Stimulated activated memory B cell treated with anti-CD40 and anti-IgM and Interleukin-4, amounts not matched to agents 10 μg/mL and 1 μg/mL and 100 μg/mL, for 72 hours (primary cell): ENCODE data around the gene SCARB1.
A peak's percentile ranks its signal among the peaks of the same experiment; 100 is the strongest.

ENCODE experiments used
- ATAC-seq: fragments of 150-1000 bp; cut with Tn5 transposase; 2 replicates; pipeline ENCODE4 v1.10.0; 2021
- H3K27ac Mint-ChIP-seq: one replicate; pipeline ENCODE4 v1.8.0; 2022; ENCODE audit warnings: mild to moderate bottlenecking, mixed read lengths
- H3K27me3 Mint-ChIP-seq: one replicate; pipeline ENCODE4 v1.8.0; 2022; ENCODE audit warnings: mixed read lengths
- H3K36me3 Mint-ChIP-seq: one replicate; pipeline ENCODE4 v1.8.0; 2022; ENCODE audit warnings: mixed read lengths
- H3K4me1 Mint-ChIP-seq: one replicate; pipeline ENCODE4 v1.8.0; 2022; ENCODE audit warnings: mixed read lengths
- H3K4me3 Mint-ChIP-seq: one replicate; pipeline ENCODE4 v1.8.0; 2022; ENCODE audit warnings: mild to moderate bottlenecking, moderate library complexity, mixed read lengths
- H3K9me3 Mint-ChIP-seq: one replicate; pipeline ENCODE4 v1.8.0; 2022; ENCODE audit warnings: mixed read lengths

SCARB1 gene

GRCh38 chr12:124828264-124829007 lies 35.2 kb downstream of the SCARB1 start:
- no peaks in the 10 kb centered on the region for H3K27me3 Mint-ChIP-seq
- H3K4me1 Mint-ChIP-seq: peaks cover 21% of the 10 kb centered on the region
- no peak overlapping the region for H3K4me3 Mint-ChIP-seq
- no peak overlapping the region for H3K27ac Mint-ChIP-seq
- peaks cover 5% of the 10 kb centered on the region for H3K9me3 Mint-ChIP-seq
- ATAC-seq: no peak
- H3K36me3 Mint-ChIP-seq: peaks cover 11% of the 10 kb centered on the region

DNA sequence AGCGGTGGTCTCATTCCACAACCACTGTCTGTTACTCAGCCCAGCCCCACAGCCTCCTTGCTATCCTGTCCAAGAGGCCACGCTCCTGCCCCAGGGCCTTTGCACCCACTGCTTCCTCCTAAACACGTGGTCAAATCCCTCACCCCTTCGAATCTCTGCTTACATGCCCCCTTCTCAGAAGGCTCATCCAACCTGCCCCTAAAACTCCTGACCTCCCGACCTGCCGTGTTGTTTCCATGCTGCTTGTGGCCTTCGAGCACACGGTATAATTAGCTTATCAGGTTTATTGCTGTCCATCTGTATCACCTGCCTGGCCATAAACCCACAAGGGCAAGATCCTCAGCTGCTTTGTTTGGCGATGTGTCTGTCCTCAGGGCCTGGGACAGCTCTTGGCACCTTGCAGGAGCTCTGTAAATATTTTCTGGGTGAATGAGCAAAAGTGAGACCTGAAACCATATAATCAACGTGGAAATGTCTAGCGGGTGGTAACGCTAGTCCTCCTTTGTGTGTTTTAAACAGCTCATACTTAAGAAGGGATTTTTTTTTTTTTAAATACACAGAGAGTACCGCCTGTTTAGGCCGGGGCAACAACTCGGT lies 36.0 kb downstream of the SCARB1 start:
- Mint-ChIP-seq H3K4me3 (no peak overlapping the region), H3K27ac (no peak overlapping the region), H3K27me3 (no peaks in the 10 kb centered on the region), H3K36me3 (peaks cover 11% of the 10 kb centered on the region), H3K4me1 (peaks cover 21% of the 10 kb centered on the region), H3K9me3 (peaks cover 5% of the 10 kb centered on the region)
- ATAC-seq: peak; percentile 20

DNA sequence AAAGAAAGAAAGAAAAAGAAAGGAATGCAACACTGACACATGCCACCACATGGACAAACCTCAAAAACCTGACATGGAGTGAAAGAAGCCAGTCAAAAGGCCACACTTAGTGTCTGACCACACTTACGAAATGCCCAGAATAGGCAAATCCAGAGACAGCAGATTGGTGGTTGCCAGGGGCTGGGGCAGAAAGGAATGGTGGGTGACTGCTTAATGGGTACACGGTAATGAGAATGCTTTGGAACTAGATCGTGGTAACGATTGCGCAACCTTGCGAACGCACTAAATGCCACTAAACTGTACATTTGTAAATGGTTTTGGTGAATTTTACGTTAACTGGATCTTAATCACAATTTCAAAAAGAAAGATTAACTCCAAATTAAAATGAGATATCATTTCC lies 39.5 kb downstream of the SCARB1 start:
- Mint-ChIP-seq H3K27me3 (no peaks in the 10 kb centered on the region), H3K4me3 (no peak overlapping the region), H3K36me3 (peaks cover 6% of the 10 kb centered on the region), H3K27ac (no peak overlapping the region), H3K9me3 (no peaks in the 10 kb centered on the region), H3K4me1 (peaks cover 20% of the 10 kb centered on the region)
- no peak for ATAC-seq

DNA sequence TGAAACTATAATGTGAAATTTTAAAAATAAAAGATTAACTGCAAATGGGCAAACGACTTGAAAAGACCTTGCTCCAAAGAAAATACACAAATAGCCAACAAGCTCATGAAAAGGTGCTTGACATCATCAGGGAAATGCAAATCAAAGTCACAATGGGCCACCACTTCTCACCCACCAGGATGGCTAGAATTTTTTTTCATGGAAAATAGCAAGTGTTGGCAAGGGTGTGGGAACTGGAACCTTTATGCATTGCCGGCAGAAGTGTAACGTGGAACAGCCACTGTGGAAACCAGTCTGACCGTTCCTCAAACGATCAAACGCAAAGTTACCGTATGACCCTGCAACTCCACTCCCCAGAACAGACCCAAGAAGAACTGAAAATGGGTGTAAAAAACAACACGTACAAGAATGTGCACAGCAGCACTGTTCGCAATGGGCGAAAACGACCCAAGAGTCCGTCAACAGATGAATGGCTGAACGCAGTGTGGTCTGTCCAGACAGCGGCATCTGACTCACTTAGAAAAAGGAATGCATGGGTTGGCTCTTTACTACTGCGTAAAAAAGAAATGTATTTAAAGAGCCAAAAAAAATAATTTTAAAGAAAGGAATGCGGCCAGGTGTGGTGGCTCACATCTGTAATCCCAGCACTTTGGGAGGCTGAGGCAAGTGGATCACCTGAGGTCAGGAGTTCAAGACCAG lies 40.2 kb downstream of the SCARB1 start:
- peaks cover 6% of the 10 kb centered on the region for H3K36me3 Mint-ChIP-seq
- H3K27ac Mint-ChIP-seq: no peak overlapping the region
- H3K4me1 Mint-ChIP-seq: peaks cover 14% of the 10 kb centered on the region
- ATAC-seq: no peak
- H3K27me3 Mint-ChIP-seq: no peaks in the 10 kb centered on the region
- H3K9me3 Mint-ChIP-seq: no peaks in the 10 kb centered on the region
- no peak overlapping the region for H3K4me3 Mint-ChIP-seq

GRCh38 chr12:124822218-124822617 lies 41.4 kb downstream of the SCARB1 start:
- Mint-ChIP-seq H3K27ac (no peak overlapping the region), H3K9me3 (no peaks in the 10 kb centered on the region), H3K4me3 (no peak overlapping the region), H3K27me3 (no peaks in the 10 kb centered on the region), H3K4me1 (peaks cover 5% of the 10 kb centered on the region), H3K36me3 (peaks cover 11% of the 10 kb centered on the region)
- ATAC-seq: no peak

- H3K4me1 Mint-ChIP-seq: peaks cover 5% of the 10 kb centered on the region
- H3K27ac Mint-ChIP-seq: no peak overlapping the region
- H3K27me3 Mint-ChIP-seq: no peaks in the 10 kb centered on the region
- no peak for ATAC-seq
- H3K4me3 Mint-ChIP-seq: no peak overlapping the region
- no peaks in the 10 kb centered on the region for H3K9me3 Mint-ChIP-seq
- H3K36me3 Mint-ChIP-seq: peaks cover 12% of the 10 kb centered on the region
These were observed 42.1 kb downstream of the SCARB1 start for GRCh38 chr12:124821252-124822200.

GRCh38 chr12:124820199-124820598 lies 43.5 kb downstream of the SCARB1 start:
- Mint-ChIP-seq H3K27me3 (no peaks in the 10 kb centered on the region), H3K36me3 (peaks cover 23% of the 10 kb centered on the region), H3K27ac (no peak overlapping the region), H3K9me3 (no peaks in the 10 kb centered on the region), H3K4me1 (peaks cover 5% of the 10 kb centered on the region), H3K4me3 (no peak overlapping the region)
- ATAC-seq: no peak

GRCh38 chr12:124819525-124819924 lies 44.1 kb downstream of the SCARB1 start:
- Mint-ChIP-seq H3K27me3 (no peaks in the 10 kb centered on the region), H3K4me1 (peaks cover 5% of the 10 kb centered on the region), H3K9me3 (no peaks in the 10 kb centered on the region), H3K36me3 (peaks cover 30% of the 10 kb centered on the region), H3K27ac (no peak overlapping the region), H3K4me3 (no peak overlapping the region)
- no peak for ATAC-seq

GRCh38 chr12:124819080-124819479 lies 44.6 kb downstream of the SCARB1 start:
- Mint-ChIP-seq H3K27ac (no peak overlapping the region), H3K27me3 (no peaks in the 10 kb centered on the region), H3K9me3 (no peaks in the 10 kb centered on the region), H3K4me3 (no peak overlapping the region), H3K4me1 (peaks cover 5% of the 10 kb centered on the region), H3K36me3 (peaks cover 34% of the 10 kb centered on the region)
- ATAC-seq: no peak

GRCh38 chr12:124817076-124818000 lies 46.3 kb downstream of the SCARB1 start:
- Mint-ChIP-seq H3K4me3 (no peak overlapping the region), H3K4me1 (peaks cover 5% of the 10 kb centered on the region), H3K27ac (no peak overlapping the region), H3K36me3 (peaks cover 51% of the 10 kb centered on the region), H3K27me3 (no peaks in the 10 kb centered on the region), H3K9me3 (no peaks in the 10 kb centered on the region)
- ATAC-seq: no peak

GRCh38 chr12:124816295-124816854 lies 47.3 kb downstream of the SCARB1 start:
- Mint-ChIP-seq H3K27me3 (no peaks in the 10 kb centered on the region), H3K9me3 (no peaks in the 10 kb centered on the region), H3K36me3 (peaks cover 52% of the 10 kb centered on the region), H3K4me1 (peaks cover 3% of the 10 kb centered on the region), H3K27ac (no peak overlapping the region), H3K4me3 (no peak overlapping the region)
- ATAC-seq: no peak

- no peak for ATAC-seq
- H3K36me3 Mint-ChIP-seq: peaks cover 52% of the 10 kb centered on the region
- H3K27me3 Mint-ChIP-seq: no peaks in the 10 kb centered on the region
- H3K4me1 Mint-ChIP-seq: no peaks in the 10 kb centered on the region
- no peaks in the 10 kb centered on the region for H3K9me3 Mint-ChIP-seq
- no peak overlapping the region for H3K27ac Mint-ChIP-seq
- no peak overlapping the region for H3K4me3 Mint-ChIP-seq
These were observed 48.7 kb downstream of the SCARB1 start for GRCh38 chr12:124814741-124815613.

- Mint-ChIP-seq H3K27me3 (no peaks in the 10 kb centered on the region), H3K27ac (no peak overlapping the region), H3K4me1 (no peaks in the 10 kb centered on the region), H3K9me3 (no peaks in the 10 kb centered on the region), H3K36me3 (peaks cover 52% of the 10 kb centered on the region), H3K4me3 (no peak overlapping the region)
- ATAC-seq: no peak
These were observed 49.9 kb downstream of the SCARB1 start for GRCh38 chr12:124813782-124814181.
